ENCODE results near the gene ASPG. TPM values are rescaled to one million over a fixed set of nuclear protein-coding genes. Genes with fewer than 3 reads are reported as not detected.

The ASPG gene
- polyA plus RNA-seq, 1 donor from 2014 or later = 0.16 TPM

DNA sequence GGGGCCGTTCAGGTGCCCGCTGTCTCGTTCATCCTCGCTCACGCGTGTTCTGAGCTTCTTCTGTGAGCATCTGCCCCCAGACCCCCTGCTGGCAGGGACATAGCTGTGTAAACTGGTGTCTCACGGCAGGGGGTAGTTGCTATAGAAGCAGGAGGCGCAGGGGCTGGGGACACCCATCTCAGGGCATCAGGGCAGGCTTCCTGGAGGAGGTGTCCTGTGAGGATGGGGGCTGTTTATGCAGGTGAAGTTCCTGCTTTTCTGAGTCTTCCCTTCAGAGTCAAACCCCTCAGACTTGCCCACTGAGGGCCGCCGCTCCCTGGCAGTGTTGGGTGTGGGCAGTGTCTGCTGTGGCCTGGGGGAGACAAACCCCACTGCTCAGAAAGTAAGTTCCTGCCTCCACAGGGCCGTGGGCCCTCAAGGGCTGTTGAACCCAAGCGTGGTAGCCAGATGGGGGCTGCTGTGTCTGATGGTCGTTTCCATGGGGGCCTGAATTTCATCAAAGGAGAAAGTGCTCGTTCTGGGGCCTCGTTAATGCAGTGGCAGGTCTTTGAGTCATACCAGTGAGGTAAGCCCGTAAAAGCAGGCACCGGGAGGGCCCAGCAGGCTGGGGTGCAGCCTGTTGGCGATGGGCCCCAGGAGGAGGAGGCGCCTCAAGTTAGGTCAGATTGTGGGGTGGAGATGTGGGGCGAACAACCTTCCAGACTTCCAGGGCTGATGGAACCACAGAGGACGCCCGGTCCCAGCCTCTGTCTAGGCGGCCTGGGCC lies 76.3 kb downstream of the ASPG start:
- H3K4me3 ChIP-seq (ENCODE audit: low read length) = no peak overlapping the region
- H3K9me3 ChIP-seq (ENCODE audit: low read length) = no peaks in the 10 kb centered on the region
- H3K27me3 ChIP-seq (ENCODE audit: insufficient read depth, low read depth, low read length) = no peaks in the 10 kb centered on the region
- H3K4me2 ChIP-seq (ENCODE audit: low read length) = no peak overlapping the region
- H3K9ac ChIP-seq (ENCODE audit: low read length) = no peak overlapping the region
- no peaks in the 10 kb centered on the region for H3F3A ChIP-seq (ENCODE audit: insufficient read depth, low read length, poor library complexity, severe bottlenecking)
- no peaks in the 10 kb centered on the region for H3K9me2 ChIP-seq (ENCODE audit: insufficient read depth, low read length)
- no peak overlapping the region for H3K27ac ChIP-seq (ENCODE audit: low read length)
- no peak overlapping the region for H2AFZ ChIP-seq (ENCODE audit: low read depth, low read length)
- H3K79me2 ChIP-seq (replicated peaks; ENCODE audit: insufficient read depth, low read length) = no peaks in the 10 kb centered on the region
- H3K36me3 ChIP-seq (ENCODE audit: insufficient read depth, low read length) = no peaks in the 10 kb centered on the region
- no peaks in the 10 kb centered on the region for H4K20me1 ChIP-seq (ENCODE audit: insufficient read depth)
- no peak for TF ChIP-seq POLR2AphosphoS5 (IDR thresholded peaks at IDR 0.05)
- no peak for TF ChIP-seq MXI1 (conservative IDR thresholded peaks at IDR 0.05; ENCODE audit: poor library complexity, severe bottlenecking)
- no peak for TF ChIP-seq EP300 (conservative IDR thresholded peaks at IDR 0.05; ENCODE audit: poor library complexity, severe bottlenecking)
- TF ChIP-seq CTCF (IDR thresholded peaks at IDR 0.05; ENCODE audit: poor library complexity, severe bottlenecking) = no peak
- TF ChIP-seq, protein P1, sequence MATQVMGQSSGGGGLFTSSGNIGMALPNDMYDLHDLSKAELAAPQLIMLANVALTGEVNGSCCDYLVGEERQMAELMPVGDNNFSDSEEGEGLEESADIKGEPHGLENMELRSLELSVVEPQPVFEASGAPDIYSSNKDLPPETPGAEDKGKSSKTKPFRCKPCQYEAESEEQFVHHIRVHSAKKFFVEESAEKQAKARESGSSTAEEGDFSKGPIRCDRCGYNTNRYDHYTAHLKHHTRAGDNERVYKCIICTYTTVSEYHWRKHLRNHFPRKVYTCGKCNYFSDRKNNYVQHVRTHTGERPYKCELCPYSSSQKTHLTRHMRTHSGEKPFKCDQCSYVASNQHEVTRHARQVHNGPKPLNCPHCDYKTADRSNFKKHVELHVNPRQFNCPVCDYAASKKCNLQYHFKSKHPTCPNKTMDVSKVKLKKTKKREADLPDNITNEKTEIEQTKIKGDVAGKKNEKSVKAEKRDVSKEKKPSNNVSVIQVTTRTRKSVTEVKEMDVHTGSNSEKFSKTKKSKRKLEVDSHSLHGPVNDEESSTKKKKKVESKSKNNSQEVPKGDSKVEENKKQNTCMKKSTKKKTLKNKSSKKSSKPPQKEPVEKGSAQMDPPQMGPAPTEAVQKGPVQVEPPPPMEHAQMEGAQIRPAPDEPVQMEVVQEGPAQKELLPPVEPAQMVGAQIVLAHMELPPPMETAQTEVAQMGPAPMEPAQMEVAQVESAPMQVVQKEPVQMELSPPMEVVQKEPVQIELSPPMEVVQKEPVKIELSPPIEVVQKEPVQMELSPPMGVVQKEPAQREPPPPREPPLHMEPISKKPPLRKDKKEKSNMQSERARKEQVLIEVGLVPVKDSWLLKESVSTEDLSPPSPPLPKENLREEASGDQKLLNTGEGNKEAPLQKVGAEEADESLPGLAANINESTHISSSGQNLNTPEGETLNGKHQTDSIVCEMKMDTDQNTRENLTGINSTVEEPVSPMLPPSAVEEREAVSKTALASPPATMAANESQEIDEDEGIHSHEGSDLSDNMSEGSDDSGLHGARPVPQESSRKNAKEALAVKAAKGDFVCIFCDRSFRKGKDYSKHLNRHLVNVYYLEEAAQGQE (IDR thresholded peaks at IDR 0.05; ENCODE audit: borderline replicate concordance) = no peak
- TF ChIP-seq EZH2 (IDR thresholded peaks at IDR 0.05; ENCODE audit: borderline replicate concordance, insufficient read depth, low read length, poor library complexity, severe bottlenecking) = no peak
- TF ChIP-seq TAF1 (IDR thresholded peaks at IDR 0.05; ENCODE audit: low read depth) = no peak
- no peak for TF ChIP-seq SMC3 (conservative IDR thresholded peaks at IDR 0.05; ENCODE audit: poor library complexity)
- TF ChIP-seq RAD21 (conservative IDR thresholded peaks at IDR 0.05) = no peak

- no peak overlapping the region for H3K9ac ChIP-seq (ENCODE audit: low read length)
- no peaks in the 10 kb centered on the region for H3K36me3 ChIP-seq (ENCODE audit: insufficient read depth, low read length)
- H3K9me3 ChIP-seq (ENCODE audit: low read length) = no peaks in the 10 kb centered on the region
- no peak overlapping the region for H2AFZ ChIP-seq (ENCODE audit: low read depth, low read length)
- no peak for TF ChIP-seq POLR2AphosphoS5 (IDR thresholded peaks at IDR 0.05)
- TF ChIP-seq MXI1 (conservative IDR thresholded peaks at IDR 0.05; ENCODE audit: poor library complexity, severe bottlenecking) = no peak
- TF ChIP-seq CTCF (IDR thresholded peaks at IDR 0.05; ENCODE audit: poor library complexity, severe bottlenecking) = no peak
- no peak for TF ChIP-seq EZH2 (IDR thresholded peaks at IDR 0.05; ENCODE audit: borderline replicate concordance, insufficient read depth, low read length, poor library complexity, severe bottlenecking)
- TF ChIP-seq, protein P1 (IDR thresholded peaks at IDR 0.05; ENCODE audit: borderline replicate concordance) = no peak
- TF ChIP-seq SMC3 (conservative IDR thresholded peaks at IDR 0.05; ENCODE audit: poor library complexity) = no peak
- TF ChIP-seq EP300 (conservative IDR thresholded peaks at IDR 0.05; ENCODE audit: poor library complexity, severe bottlenecking) = no peak
- TF ChIP-seq RAD21 (conservative IDR thresholded peaks at IDR 0.05) = no peak
- TF ChIP-seq TAF1 (IDR thresholded peaks at IDR 0.05; ENCODE audit: low read depth) = no peak
- H3K9me2 ChIP-seq (ENCODE audit: insufficient read depth, low read length) = no peaks in the 10 kb centered on the region
- H3K4me2 ChIP-seq (ENCODE audit: low read length) = no peak overlapping the region
- no peaks in the 10 kb centered on the region for H3K27me3 ChIP-seq (ENCODE audit: insufficient read depth, low read depth, low read length)
- H4K20me1 ChIP-seq (ENCODE audit: insufficient read depth) = no peaks in the 10 kb centered on the region
- no peak overlapping the region for H3K27ac ChIP-seq (ENCODE audit: low read length)
- no peaks in the 10 kb centered on the region for H3F3A ChIP-seq (ENCODE audit: insufficient read depth, low read length, poor library complexity, severe bottlenecking)
- no peaks in the 10 kb centered on the region for H3K79me2 ChIP-seq (replicated peaks; ENCODE audit: insufficient read depth, low read length)
- no peak overlapping the region for H3K4me3 ChIP-seq (ENCODE audit: low read length)
Observed at GRCh38 chr14:104162495-104162894, 77.0 kb downstream of the ASPG start.

Data from neural cell (in vitro differentiated cells).